GM18909 (cell line): ENCODE results near the gene MRPS31.

Experiments used
- ATAC-seq: cut with Tn5 transposase; IDR thresholded peaks from one replicate; pipeline ENCODE4 v1.9.1; 2021; ENCODE audit warnings: mild to moderate bottlenecking; ENCODE audit not compliant: unreplicated experiment, poor library complexity

MRPS31 gene

DNA sequence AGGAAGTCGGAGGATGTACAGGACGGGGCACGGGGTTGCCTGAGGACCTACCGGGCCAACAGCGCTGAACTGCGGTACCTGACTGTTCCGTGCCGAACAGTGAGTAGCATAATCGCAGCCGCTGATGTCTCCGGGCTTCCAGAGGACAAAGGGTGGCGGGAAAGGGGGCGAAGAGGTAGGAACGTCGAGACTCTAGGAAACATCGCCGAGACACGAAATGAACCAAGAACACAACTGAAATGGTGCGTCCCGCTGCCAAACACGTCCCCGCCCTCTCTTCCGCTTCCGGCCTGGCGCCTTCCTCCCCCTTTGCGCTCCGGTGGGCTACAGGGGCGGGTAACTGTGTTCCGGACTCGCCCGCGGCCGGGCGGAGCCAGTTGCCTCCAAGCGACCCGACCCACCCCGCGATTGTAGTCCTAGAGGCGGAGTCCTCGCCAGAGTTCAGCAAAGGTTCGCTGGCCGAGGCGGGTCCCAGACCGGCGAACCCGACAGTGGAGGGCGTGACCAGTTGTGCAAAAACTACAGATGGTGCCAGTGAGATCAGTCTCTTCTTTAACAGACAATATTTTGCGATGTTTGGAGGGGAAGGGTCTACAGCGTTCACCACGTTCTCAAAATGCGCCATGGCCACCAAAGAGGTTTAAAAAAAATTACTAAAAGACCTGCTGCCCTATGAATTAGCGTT, at the start of gene MRPS31:
Gene MRPS31 (minus strand): TSS at position 257 of the 685 bp plus-strand sequence. CDS start 54 bp downstream, at position 203.
- peak; percentile 98 for ATAC-seq

DNA sequence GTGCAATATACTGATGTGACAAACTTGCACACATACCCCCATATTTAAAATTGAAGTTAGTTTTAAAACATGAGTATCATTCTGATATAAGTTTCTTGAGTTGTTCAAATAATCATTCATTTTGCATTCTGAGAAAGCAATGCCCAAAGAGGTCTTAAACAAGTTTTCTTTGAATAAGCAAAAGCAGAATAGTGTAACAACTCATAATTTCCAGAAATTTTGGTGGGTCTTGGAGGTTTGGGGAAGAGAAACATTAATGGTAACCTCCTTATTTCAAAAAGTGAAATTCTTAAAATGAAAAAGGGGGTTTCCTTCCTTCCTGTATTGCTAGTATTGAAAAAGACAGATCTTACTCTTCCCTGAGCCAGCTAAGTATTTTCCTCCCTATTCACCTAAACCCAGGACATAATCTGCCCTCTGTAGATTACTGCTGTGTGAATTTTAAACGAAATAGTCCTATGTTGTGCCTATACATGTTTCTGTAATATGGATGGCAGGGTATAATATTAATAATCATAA, 48.9 kb upstream of the MRPS31 start:
- ATAC-seq: no peak

DNA sequence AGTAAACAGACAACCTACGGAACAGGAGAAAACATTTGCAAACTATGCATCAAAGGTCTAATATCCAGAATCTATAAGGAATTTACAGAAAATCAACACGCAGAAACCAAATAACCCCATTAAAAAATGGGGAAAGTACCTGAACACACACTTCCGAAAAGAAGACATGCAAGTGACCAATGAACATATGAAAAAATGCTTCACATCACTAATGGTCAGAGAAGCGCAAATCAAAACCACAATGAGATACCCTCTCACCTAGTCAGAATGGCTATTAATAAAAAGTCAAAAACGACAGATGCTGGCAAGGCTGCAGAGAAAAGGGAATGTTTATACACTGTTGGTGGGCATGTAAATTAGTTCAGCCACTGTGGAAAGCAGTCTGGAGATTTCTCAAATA, 47.9 kb upstream of the MRPS31 start:
- ATAC-seq: no peak

DNA sequence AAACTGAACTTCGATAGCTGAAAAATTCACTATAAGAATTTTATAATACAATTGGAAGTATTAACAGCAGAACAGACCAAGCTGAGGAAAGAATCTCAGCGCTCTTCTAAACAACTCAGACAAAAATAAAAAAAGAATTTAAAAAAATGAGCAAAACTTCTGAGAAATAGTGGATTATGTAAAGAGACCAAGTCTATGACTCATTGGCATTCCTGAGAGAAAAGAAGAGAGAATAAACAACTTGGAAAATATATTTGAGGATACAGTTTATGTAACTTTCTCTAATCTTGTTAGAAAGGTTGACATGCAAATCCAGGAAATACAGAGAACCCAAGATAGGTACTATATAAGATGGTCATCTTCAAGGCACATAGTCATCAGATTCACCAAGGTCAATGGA, 43.8 kb upstream of the MRPS31 start:
- no peak for ATAC-seq

DNA sequence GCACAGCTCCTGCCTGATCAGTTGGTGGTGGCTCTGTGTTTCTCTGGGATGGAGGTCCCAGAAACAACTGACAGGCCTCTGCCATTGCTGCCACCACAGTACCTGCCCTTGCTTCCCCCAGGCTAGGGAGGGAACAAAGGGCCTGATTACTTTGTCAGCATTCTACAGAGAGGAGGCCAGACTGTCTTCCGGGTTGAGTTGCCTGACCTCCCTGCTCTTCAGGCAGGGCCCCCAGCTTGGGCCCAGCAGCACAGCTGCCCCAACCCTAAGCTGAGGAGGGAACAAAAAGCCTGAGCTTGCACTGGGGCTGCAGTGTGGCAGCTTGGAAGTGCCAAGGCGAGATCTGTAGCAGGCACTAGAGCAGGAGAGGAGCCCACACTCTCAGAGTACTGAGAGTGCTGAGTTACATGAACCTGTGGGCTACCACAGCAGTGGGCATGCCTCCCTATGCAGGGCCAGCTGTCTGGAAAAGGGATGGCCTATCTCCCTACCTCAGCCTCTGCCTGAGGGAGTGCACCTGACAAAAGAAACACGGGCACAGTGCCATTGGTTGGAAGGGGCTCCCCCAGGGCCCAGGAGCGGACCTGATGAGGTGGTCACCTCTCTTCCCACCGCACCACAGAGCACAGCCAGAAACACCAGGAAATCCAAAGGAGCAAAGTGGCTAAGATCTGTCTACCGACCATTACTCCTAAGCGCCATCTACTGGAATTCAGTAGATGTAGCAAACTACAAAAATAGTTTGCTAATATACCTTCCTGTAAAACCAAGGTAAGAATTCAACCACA, 42.9 kb upstream of the MRPS31 start:
- ATAC-seq: no peak

DNA sequence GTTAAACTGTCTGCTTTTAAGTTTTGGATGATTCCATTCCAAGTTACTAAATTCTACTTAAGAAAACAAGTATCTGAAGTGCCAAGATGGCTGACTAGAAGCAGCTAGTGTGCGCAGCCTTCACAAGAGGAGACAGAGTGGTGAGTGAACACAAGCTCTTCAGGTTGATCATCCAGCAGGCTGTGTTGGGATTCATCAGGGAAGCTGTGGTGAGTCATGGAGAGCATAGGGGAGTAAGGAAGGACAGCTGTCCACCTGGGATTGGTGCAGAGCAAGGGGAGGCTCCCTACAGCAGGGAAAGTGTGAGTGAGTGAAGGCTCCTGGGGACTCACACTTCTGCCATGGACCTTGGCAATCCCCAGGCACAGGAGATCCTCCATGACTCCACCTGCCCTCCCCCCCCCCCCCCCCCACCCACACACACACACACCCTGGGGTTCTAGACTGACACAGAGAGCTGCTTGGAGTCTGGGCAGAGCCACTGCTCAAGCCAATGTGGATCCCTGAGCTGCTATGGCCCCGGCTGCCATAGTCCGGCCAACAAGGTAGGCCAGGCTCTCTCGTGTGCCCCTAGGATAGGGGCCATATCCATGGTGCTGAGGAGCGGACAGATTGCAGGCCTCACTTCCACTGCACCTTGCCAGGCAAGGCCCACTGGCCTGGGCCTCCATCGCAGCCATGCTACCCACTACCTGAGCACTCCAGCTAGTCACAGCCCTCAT, 41.9 kb upstream of the MRPS31 start:
- ATAC-seq: no peak

DNA sequence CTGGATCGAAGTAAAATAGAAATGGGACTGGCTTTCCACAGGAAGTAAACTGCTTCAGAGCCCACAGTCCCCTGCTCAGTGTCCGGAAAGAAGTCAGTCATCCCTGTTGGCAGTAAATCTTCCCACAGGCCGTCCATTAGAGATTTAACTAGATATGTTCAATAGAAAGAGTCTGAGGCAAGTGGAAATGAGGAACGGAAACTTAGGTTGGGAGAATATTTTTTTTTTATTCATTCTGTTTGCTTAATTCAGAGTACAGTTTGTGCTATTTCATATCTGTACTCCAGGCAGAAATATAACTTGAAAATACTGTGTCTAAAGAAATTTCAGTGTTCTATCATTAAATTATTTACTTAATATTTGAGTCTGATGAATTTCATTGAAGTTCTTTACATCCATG, 41.1 kb upstream of the MRPS31 start:
- no peak for ATAC-seq

DNA sequence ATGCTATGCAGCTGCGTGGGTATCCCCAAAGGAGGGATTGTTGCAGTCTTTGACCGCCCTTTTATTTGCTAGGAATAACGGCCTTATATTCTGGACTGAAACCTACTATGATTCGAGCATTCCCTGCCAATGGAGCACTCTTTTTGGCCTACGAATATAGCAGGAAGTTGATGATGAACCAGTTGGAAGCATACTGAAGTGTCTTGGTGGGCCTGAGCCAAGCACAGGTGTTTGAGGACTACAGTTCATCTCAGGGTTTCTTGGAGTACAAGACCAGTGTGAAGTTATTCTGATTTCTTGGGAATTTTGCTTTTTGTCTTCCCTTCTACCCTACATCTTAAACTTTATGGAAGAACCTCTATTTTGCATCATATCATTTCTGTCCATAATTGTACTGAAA, 38.5 kb upstream of the MRPS31 start:
- ATAC-seq: no peak

DNA sequence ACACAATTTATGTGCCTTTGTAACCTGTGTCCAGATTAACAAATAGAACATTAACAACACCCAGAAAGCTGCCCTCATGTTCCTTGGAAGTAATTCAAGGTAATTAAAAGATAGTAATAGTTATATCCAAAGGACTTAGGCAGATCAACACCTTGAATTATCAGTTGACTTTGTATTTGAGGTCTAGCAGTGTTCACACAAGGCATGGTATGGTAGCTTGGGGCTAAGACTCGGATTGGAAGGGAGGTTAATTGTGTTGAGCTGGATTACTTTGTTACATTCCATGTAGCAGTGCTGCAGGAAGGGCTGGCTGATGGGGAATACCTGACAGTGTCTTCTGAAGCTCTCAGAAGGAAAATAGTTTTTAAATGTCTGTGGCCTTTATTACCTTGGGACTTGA, 35.3 kb upstream of the MRPS31 start:
- ATAC-seq: no peak

DNA sequence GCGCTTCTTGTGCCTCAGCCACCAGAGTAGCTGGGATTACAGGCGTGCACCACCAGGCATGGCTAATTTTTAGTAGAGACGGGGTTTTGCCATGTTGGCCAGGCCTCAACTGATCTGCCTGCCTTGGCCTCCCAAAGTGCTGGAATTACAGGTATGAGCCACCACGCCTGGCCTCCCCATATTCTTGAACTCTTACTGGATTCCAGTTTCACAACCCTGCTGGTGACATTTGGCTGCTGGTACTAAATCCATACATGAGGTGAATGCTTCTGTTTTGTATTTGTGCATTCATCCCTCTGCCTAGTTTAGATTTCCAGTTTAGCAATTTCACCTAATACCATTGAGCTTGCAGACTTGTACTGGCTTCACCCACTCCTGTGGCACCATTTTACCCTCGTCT, 32.3 kb upstream of the MRPS31 start:
- no peak for ATAC-seq

DNA sequence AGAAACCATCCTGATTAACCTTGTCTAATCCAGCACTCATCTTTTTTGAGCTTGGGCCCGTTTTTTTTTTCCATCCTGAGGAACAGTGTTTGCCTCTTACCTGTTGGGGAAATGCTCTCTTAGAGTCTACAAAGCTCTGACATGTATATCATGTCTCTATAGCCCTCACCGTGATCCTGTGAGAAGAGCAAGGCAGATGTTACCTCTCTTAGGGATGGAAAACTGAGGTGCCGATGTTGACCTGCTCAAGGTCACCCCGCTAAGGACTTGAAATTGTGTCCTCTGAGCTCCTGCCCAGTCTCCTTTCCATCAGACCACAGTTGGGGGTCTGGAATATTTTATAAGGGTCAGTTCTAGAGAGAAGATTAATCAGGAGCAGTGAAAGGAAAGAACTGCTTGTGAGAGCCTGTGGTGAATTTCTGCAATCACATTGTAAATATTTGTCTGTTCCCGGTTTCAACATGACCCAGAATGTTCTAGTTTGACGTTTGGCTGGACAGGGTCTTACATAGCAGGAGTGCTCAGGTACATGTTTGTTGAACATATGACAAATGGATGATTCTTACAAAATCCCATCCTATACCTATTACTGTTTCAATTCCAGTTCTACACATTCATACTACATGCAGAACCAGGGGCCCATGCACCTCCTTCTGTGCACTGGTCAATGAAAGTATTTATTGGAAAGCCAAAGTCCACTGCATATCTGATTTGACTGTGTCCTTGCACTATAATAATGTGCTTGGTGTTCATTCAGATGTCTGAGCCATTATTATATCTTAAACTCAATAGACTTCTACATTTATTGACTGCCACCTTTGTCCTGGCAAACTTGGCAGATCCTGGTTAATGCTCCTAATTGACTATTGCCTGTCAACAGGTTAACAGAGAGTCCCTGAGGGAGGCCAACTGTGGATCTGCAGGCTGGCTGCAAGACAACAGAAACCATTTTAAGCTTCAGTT, 30.5 kb upstream of the MRPS31 start:
- no peak for ATAC-seq

DNA sequence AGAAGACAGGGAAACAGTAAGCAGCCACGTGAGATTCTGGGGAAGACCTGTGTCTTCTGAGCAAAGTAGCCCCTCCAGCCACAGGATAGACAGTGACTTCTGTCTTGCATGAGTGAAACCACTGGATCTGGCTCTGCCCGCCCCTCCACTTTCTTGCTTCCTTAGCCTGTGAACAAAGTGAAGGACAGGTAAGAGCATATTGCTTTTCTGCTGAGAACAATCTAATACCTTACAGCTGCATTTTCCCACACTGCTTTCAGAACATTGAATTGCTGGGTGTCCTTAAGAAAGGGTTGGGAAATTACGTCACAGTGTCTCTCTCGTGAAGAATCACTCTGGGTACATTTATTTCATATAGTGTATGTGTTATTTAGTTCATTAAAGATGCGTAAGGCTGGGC, 29.6 kb upstream of the MRPS31 start:
- no peak for ATAC-seq

DNA sequence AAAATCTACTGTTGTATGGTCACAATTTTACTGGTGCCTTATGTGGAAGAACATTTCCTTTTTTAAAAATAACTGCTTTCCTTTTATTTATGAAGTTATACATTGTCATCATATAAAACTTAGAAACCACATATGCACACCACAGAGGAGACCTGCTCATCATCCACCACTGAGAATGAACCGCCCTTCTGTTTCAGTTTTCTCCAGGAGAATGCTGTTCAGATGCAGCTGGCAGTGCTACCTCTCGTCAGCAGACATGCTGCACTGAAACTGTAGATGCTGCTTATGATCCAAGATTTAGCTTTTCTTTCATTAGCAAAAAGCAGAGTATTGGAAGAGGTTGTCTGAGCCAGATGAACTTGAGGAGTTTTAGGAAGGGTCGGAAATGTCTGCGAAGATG, 28.5 kb upstream of the MRPS31 start:
- ATAC-seq: no peak

DNA sequence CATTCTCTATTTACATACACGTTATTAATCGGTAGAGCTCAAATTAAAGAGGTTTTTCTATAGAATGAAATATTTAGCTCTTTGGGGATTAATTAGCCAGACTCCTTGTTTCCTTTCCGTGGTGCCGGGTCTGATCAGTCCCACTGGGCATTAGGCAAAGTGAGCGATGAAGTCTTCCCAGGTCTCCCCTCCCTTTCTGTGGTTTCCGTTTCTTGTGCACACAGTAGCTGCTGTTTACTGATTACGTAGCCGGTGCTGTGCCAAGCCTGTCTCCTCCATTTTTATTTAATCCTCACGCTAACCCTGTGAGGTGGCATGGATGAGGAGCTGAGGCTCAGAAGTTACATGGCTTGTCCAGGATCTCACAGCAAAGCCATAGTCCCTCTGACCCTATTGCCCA, 27.4 kb upstream of the MRPS31 start:
- peak; percentile 61 for ATAC-seq

DNA sequence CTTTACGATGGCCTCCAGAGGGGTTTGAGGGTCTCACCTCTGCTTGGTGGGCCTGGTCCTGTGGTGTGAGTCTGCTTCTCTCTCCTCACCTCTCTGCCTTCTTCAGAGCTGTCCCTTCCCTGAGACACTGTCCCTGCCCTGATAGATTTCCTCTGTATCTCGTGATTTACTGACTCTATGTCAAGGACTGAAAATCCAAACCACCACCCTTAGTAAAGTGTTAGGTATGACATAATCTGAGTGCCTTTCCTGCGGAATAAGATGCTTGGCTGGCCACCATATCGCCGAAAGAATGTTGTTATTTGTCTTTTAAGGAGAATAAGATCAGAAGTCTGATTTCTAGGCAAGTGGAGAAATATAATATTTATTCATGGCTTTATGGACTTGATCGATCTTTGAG, 25.7 kb upstream of the MRPS31 start:
- no peak for ATAC-seq

DNA sequence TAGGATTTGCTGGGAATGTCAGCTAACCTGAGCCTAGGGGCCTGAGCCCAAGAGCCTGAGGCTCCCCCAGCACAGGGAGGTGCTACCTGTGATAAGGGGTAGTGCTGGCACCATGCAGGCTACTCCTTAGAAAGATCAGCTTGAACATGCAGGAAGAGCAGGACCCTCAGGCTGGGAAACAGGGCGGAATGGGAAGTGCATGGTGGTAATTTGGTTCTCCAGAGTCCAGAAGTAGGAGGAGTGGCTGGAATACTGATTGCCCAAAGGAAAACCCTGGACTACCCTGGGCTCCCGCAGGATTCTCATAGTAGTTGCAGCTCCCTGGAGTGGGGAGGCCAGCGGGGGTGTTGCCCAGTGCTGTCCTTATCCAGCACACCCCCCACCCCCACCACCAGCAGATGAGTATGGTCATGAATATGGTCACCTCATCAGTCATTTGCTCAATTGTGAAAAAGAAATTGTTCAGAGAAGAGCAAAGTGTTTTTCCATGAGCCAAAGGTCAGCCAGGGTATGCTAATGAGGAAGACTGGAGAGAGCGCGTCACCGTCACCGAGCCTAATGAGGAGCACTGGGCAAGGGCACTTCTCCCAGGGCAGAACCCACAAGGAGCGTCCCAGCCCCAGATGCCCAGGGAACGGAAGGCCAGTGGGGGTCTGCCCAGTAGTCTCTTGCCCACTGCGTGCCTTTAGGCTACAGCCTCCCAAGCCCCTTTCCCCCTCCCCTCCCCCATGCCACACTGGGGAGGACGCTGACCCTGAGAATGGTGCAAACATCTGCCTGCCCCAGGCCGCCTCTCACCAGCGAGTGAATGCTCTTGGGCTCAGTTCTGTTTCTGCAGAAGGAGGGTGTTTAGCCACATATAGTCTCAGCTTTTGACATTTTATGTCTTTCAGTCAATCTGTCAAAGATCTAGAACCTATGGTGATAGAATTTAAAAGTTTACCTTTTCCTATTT, 23.7 kb upstream of the MRPS31 start:
- no peak for ATAC-seq

DNA sequence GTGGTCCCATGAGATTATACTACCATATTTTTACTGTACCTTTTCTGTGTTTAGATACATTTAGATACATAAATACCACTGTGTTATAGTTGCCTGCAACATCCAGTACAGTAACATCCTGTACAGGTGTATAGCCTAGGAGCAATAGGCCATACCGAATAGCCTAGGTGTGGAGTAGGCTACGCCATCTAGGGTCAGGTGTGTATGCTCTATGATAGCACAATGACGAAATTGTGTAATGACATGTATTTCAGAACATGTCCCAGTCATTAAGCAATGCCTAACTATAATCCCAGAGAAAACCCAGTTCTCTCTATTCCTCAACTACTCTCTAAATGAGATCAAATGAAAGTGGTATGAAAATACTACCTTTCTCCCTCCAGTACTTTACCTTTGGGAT, 22.3 kb upstream of the MRPS31 start:
- ATAC-seq: no peak

DNA sequence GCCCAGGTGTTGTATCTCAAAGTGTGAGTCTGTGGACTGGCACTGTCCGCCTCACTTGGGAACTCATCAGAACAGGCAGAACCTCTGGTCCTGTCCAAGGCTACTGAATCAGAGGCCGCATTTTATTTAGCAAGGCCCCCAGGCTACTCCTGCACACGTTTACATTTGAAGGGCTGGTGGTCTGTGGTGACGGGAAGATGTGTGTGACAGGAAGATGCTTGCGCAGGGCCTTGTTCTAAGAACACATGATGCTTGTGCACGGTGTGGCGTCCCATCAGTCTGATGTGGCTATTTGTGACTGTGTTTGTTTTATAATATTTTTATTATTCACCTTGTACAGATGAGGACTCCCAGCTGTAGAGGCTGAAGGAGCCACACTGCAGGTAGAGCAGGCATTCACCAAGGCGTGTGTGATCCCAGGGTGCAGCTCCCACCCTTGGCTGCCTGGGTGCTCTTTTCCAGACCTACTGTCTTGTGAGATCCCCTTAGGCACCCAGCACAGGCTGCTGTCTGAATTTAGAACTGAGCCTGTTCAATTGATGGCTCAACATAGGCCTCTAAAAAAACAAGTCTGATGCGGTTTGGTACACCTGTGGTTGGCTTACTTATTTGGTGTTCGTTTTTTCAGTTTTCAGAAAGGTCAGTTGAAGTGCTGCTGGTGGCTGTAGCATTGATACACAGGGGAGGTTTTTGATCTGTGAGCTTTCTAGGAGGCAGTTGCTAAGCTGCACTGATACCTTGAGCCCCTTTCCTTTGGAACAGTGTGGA, 21.5 kb upstream of the MRPS31 start:
- peak; percentile 43 for ATAC-seq
